GM23248 (cell line): ENCODE measurements around the gene ZNF521. TPM values are rescaled to one million over a fixed set of nuclear protein-coding genes. Genes with fewer than 3 reads are reported as not detected.
"Not testable (repeated sequence)": the region's sequence is repeated elsewhere in the genome, so short reads cannot be mapped to it uniquely, and the experiment has no call there.

Source experiments
- DNase-seq: peaks from one replicate; pipeline ENCODE4 v3.0.0-alpha.2; 2015
- H2AFZ ChIP-seq: fragments of 200-600 bp; sonication (generic); 2 replicates; pipeline ENCODE4 v1.6.1; 2016; ENCODE audit warnings: antibody characterized with exemption
- H3F3A ChIP-seq: fragments of 200-600 bp; sonication (generic); 2 replicates; pipeline ENCODE4 v1.6.1; 2016; ENCODE audit warnings: mild to moderate bottlenecking, antibody characterized with exemption, mixed run types; ENCODE audit not compliant: insufficient read depth
- H3K27ac ChIP-seq: fragments of 200-600 bp; sonication (generic); 2 replicates; pipeline ENCODE4 v1.5.1; 2016; ENCODE audit warnings: mild to moderate bottlenecking
- H3K27me3 ChIP-seq: fragments of 200-600 bp; sonication (generic); replicated peaks from 2 replicates; pipeline ENCODE4 v1.6.1; 2016; ENCODE audit warnings: mild to moderate bottlenecking; ENCODE audit not compliant: insufficient read depth
- H3K36me3 ChIP-seq: fragments of 200-600 bp; sonication (generic); 2 replicates; pipeline ENCODE4 v1.6.1; 2016; ENCODE audit warnings: low read depth, mild to moderate bottlenecking
- H3K4me1 ChIP-seq: fragments of 200-600 bp; sonication (generic); 2 replicates; pipeline ENCODE4 v1.6.1; 2016; ENCODE audit warnings: mild to moderate bottlenecking; ENCODE audit not compliant: insufficient read depth
- H3K4me2 ChIP-seq: fragments of 200-600 bp; sonication (generic); one replicate; pipeline ENCODE4 v1.6.1; 2016; ENCODE audit warnings: mild to moderate bottlenecking; ENCODE audit not compliant: unreplicated experiment
- H3K4me3 ChIP-seq: fragments of 200-600 bp; sonication (generic); 2 replicates; pipeline ENCODE4 v1.5.1; 2016; ENCODE audit warnings: mild to moderate bottlenecking
- H3K79me2 ChIP-seq: fragments of 200-600 bp; sonication (generic); 2 replicates; pipeline ENCODE4 v1.6.1; 2016; ENCODE audit warnings: mild to moderate bottlenecking; ENCODE audit not compliant: insufficient read depth
- H3K9ac ChIP-seq: fragments of 200-600 bp; sonication (generic); 2 replicates; pipeline ENCODE4 v1.6.1; 2016; ENCODE audit warnings: mild to moderate bottlenecking
- H3K9me2 ChIP-seq: fragments of 200-600 bp; sonication (generic); 2 replicates; pipeline ENCODE4 v1.6.1; 2016; ENCODE audit warnings: mixed run types, mild to moderate bottlenecking, moderate library complexity; ENCODE audit not compliant: insufficient read depth
- H3K9me3 ChIP-seq: fragments of 200-600 bp; sonication (generic); one replicate; pipeline ENCODE4 v1.6.1; 2017; ENCODE audit warnings: low read depth
- H4K20me1 ChIP-seq: fragments of 200-600 bp; sonication (generic); 2 replicates; pipeline ENCODE4 v1.6.0; 2016; ENCODE audit not compliant: insufficient read depth
- EZH2 ChIP-seq: fragments of 200-600 bp; sonication (generic); IDR thresholded peaks from 2 replicates; pipeline ENCODE4 v1.6.1; 2018; ENCODE audit warnings: antibody characterized with exemption, mild to moderate bottlenecking; ENCODE audit not compliant: insufficient read depth, poor library complexity, severe bottlenecking
- EZH2phosphoT487 ChIP-seq: fragments of 200-600 bp; sonication (generic); IDR thresholded peaks from 2 replicates; pipeline ENCODE4 v1.6.1; 2018; ENCODE audit warnings: antibody characterized with exemption, moderate library complexity, mild to moderate bottlenecking, low read depth; ENCODE audit not compliant: insufficient read depth
- WGBS, 2 experiments: methylation state at CpG; one replicate each; pipeline ENCODE4 v1.1.6; 2015 to 2017; ENCODE audit warnings: low lambda C conversion rate in 2 of 2, low coverage in 1 of 2; ENCODE audit errors: missing lambda C conversion rate in 2 of 2; 5-methylcytosine and 5-hydroxymethylcytosine counted together
- in situ Hi-C: fragments of 300-500 bp; cut with MboI; formaldehyde crosslinking; loops from 2 replicates; pipeline ENCODE4 v1.15.0; 2020
- polyA plus RNA-seq: library from polyadenylated mRNA; unstranded; fragments of >200 nt; fragmentation: Nextera tagmentation; extraction: Ambion mirVana; gene quantifications from 2 replicates; pipeline ENCODE4 v1.2.1, GENCODE V29; 2016
- total RNA-seq: library from RNA; depleted of rRNA; stranded (reverse); fragments of >200 nt; shearing (Covaris generic); gene quantifications from 2 replicates; pipeline ENCODE4 v1.2.3, GENCODE V29; 2014

The ZNF521 gene
- total and polyA plus RNA-seq, 2 experiments from 2014 or later: 7.8 to 17.9 TPM

- Histone ChIP-seq H4K20me1 (no peaks in the 10 kb centered on the region), H3K79me2 (no peaks in the 10 kb centered on the region), H3K27me3 (peaks cover 7% of the 10 kb centered on the region; the same call in 1 of the 2 replicates), H3K27ac (no peak overlapping the region), H2AFZ (no peak overlapping the region), H3K9me3 (no peaks in the 10 kb centered on the region), H3K4me2 (no peak overlapping the region), H3K9ac (no peak overlapping the region), H3K4me3 (no peak overlapping the region), H3F3A (no peaks in the 10 kb centered on the region), H3K9me2 (no peaks in the 10 kb centered on the region), H3K4me1 (no peaks in the 10 kb centered on the region), H3K36me3 (no peaks in the 10 kb centered on the region)
- DNase-seq: no peak
- in situ Hi-C loops: no loop called here
- no peak for TF ChIP-seq EZH2phosphoT487
- 85 to 86% methylated on average over 3 of the region's 3 CpGs for WGBS, 2 experiments
Measured at GRCh38 chr18:25039781-25040180, 312.2 kb downstream of the ZNF521 start.

- Histone ChIP-seq H4K20me1 (no peaks in the 10 kb centered on the region), H3K36me3 (no peaks in the 10 kb centered on the region), H3K4me2 (no peak overlapping the region), H3K9ac (no peak overlapping the region), H3K9me2 (no peaks in the 10 kb centered on the region), H3K27me3 (peaks cover 6% of the 10 kb centered on the region; the same call in 1 of the 2 replicates), H3K79me2 (no peaks in the 10 kb centered on the region), H3K9me3 (no peaks in the 10 kb centered on the region), H3K4me3 (no peak overlapping the region), H2AFZ (no peak overlapping the region), H3K4me1 (no peaks in the 10 kb centered on the region), H3F3A (no peaks in the 10 kb centered on the region), H3K27ac (no peak overlapping the region)
- DNase-seq: no peak
- in situ Hi-C loops: no loop called here
- TF ChIP-seq EZH2phosphoT487: no peak
- TF ChIP-seq EZH2: no peak
- WGBS, 2 experiments: 93 to 95% methylated on average over 8 of the region's 8 CpGs
Measured at GRCh38 chr18:25038261-25038660, 313.7 kb downstream of the ZNF521 start.

DNA sequence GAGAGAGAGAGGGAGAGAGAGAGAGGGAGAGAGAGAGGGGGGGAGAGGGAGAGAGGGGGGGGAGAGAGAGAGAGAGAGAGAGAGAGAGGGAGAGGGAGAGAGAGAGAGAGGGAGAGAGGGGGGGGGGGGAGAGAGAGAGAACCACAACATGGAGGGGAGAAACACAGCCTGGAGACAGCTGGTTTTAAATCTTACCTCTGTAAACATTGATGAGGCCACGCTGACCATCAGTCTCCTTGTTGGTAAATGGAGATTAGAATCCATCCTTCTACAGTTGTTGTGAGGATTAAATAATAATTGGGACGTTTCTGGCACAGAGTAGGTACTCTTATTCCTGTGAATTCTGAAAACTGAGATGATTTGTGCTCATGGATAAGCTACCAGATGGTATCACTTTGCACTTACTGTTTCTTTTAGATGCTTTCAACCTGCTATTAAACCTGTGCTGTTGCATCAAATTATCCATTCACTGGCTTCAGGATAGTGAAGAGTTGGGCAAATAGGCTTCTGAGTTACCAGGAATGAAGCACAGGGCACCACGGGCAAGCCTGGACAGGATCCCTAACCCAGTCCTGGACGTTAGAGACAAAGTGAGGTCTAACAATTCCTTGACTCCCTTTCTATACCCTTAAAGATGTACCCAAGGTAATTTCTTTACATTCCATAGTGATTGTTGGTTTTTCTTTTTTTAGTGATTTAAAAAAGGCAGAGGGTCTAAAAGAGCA lies 318.1 kb downstream of the ZNF521 start:
- Histone ChIP-seq H2AFZ (no peak overlapping the region), H3K9me2 (no peaks in the 10 kb centered on the region), H3F3A (no peaks in the 10 kb centered on the region), H3K4me2 (no peak overlapping the region), H3K9me3 (no peaks in the 10 kb centered on the region), H3K4me1 (no peaks in the 10 kb centered on the region), H3K79me2 (no peaks in the 10 kb centered on the region), H3K36me3 (no peaks in the 10 kb centered on the region), H3K27me3 (peaks cover 3% of the 10 kb centered on the region; the same call in 1 of the 2 replicates), H3K9ac (no peak overlapping the region), H3K27ac (no peak overlapping the region), H4K20me1 (no peaks in the 10 kb centered on the region), H3K4me3 (no peak overlapping the region)
- in situ Hi-C loops: no loop called here
- TF ChIP-seq EZH2phosphoT487 (no peak), EZH2 (no peak)
- no peak for DNase-seq
- WGBS, 2 experiments: 44 to 47% methylated on average over 4 of the region's 4 CpGs

GRCh38 chr18:25033175-25033574 lies 318.8 kb downstream of the ZNF521 start:
- H3K36me3 ChIP-seq, H3K79me2 ChIP-seq, DNase-seq, H3K9me2 ChIP-seq, in situ Hi-C loops, H3F3A ChIP-seq, H3K4me2 ChIP-seq, H4K20me1 ChIP-seq, H2AFZ ChIP-seq, H3K27ac ChIP-seq, H3K9ac ChIP-seq, H3K4me1 ChIP-seq, H3K4me3 ChIP-seq, H3K27me3 ChIP-seq, H3K9me3 ChIP-seq: not testable (repeated sequence)
- 27 to 32% methylated on average over 6 of the region's 6 CpGs for WGBS, 2 experiments

DNA sequence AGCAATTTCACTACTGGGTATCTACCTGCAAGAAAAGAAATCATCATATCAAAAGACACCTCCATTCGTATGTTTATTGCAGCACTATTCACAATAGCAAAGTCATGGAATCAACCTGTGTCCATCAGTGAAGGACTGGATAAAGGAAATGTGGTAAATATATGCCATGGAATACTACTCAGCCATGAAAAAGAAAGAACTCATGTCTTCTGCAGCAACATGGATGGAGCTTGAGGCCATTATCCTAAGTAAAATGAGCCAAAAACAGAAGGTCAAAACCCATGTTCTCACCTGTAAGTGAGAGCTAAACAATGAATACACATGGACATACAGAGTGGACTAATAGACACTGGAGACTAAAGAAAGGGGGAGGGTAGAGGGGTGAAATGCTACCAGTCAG lies 322.2 kb downstream of the ZNF521 start:
- Histone ChIP-seq H3F3A (no peaks in the 10 kb centered on the region), H4K20me1 (no peaks in the 10 kb centered on the region), H3K9me2 (no peaks in the 10 kb centered on the region), H3K9me3 (no peaks in the 10 kb centered on the region), H2AFZ (no peak overlapping the region), H3K27me3 (peaks cover 3% of the 10 kb centered on the region), H3K9ac (no peak overlapping the region), H3K4me1 (no peaks in the 10 kb centered on the region), H3K36me3 (no peaks in the 10 kb centered on the region), H3K27ac (no peak overlapping the region), H3K4me2 (no peak overlapping the region), H3K79me2 (no peaks in the 10 kb centered on the region), H3K4me3 (no peak overlapping the region)
- in situ Hi-C loops: no loop called here
- no peak for TF ChIP-seq EZH2
- TF ChIP-seq EZH2phosphoT487: no peak
- WGBS, 2 experiments: 33 to 48% methylated on average over 1 of the region's 1 CpG
- DNase-seq: no peak
